Measurements from ENCODE around the gene NSD1. TPM values are rescaled to one million over a fixed set of nuclear protein-coding genes. Genes with fewer than 3 reads are reported as not detected.

NSD1 gene
- total RNA-seq, 2 experiments from 2014 or later, result 83.2 to 92.9 TPM

DNA sequence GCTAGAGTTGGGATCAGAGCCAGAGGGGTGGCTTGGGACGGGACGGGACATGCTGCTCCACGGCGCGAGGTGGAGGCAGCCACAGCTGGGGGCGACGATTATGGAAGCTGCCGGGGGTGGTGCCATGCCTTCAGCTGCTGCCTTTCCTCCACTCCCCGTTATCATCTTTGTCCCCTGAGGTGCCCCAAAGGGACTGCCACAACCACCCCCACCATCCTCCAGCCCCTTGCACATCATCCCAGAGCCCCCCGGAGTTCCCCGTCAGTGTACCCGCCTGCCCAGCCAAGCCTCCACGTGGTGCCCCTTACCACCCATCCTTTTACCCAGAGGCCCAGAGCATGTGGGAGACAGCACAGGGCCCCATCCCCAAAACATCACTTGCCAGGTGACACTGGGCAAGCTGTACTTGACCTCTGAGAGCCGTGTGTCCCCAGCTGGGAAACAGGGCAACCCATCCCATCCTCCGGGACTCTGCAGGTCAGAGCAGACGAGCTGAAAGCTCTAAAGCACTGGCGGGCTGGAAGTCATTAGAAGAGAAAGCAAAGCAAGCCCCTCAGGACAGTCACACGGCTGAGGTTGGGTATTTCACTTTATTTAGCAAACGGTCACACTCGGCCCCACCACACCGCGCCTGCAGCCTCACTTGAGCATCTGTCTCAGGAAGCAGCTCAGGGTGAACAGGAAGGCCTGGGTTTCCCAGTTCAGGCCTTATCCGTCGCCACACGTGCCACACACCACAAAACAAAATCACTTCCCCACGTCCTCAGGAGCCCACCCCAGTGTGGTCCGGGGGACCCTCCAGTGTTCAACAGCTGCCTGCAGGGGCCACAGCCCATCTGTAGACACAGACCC, 197.6 kb downstream of the NSD1 start:
- peaks cover 37% of the 10 kb centered on the region for H3K36me3 Mint-ChIP-seq (ENCODE audit: low read depth)
- H3K4me3 Mint-ChIP-seq, result no peak overlapping the region
- no peak for DNase-seq
- ChIA-PET CTCF (interaction anchor here (0.9 to 1.3 kb wide), 4 partner anchors 13 to 124 kb away, joined by 3 to 4 read pairs (median 4); no protein-coding TSS in a partner anchor), POLR2A (no interaction called here)
- H3K4me1 Mint-ChIP-seq, result peaks cover 13% of the 10 kb centered on the region
- H3K9me3 Mint-ChIP-seq, result no peaks in the 10 kb centered on the region
- peak overlapping the region; percentile 31 for H3K27ac Mint-ChIP-seq
- H3K27me3 Mint-ChIP-seq, result no peaks in the 10 kb centered on the region

DNA sequence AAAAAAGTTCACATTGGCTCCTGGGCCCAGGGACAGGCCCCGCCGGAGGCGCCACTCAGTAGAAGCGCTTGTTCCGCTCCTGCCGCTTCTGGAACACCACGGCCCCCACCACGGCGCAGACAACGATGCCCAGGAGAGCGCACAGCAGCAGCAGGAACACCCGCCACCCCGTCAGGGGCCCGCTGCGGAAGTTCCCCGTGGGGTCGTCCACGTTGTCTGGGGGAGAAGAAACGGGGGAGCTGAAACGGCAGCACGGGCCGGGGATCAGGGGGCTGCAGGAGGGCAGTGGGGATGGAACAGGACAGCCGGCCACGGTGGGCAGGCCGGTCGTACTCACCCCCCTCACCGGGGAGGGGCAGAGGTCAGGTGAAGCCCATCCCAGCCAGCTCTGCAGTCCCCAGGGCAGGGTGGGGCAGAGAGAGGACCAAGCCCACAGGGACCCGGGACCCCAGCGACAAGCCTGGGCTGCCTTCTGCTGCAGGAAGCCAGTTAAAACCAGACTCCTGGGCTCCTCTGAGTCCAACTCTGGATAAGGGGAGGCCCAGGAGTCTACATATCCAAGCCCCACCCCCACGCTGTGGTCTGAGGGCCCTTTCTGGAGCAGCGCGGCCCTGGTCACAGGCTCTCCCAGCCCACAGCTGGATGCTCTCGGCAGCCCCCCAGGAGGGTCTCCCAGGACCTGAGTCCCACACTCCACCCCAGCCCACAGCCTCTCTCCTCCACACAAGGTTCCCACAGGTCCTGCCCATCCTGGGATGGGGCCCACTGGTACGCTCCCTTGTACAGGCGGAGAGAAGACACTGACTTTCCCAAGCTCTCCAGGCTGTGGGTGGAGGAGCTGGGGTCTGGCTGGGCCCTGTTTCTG, 198.7 kb downstream of the NSD1 start:
- H3K9me3 Mint-ChIP-seq, result no peaks in the 10 kb centered on the region
- ChIA-PET POLR2A (no interaction called here), CTCF (interaction anchor here (0.7 to 1.5 kb wide), 7 partner anchors 12 to 123 kb away, joined by 3 to 4 read pairs (median 3); partner anchors contain the start of gene LMAN2)
- H3K27me3 Mint-ChIP-seq, result no peaks in the 10 kb centered on the region
- H3K4me3 Mint-ChIP-seq, result no peak overlapping the region
- H3K36me3 Mint-ChIP-seq (ENCODE audit: low read depth), result peaks cover 40% of the 10 kb centered on the region
- no peak for DNase-seq
- peaks cover 15% of the 10 kb centered on the region for H3K4me1 Mint-ChIP-seq
- H3K27ac Mint-ChIP-seq, result no peak overlapping the region

DNA sequence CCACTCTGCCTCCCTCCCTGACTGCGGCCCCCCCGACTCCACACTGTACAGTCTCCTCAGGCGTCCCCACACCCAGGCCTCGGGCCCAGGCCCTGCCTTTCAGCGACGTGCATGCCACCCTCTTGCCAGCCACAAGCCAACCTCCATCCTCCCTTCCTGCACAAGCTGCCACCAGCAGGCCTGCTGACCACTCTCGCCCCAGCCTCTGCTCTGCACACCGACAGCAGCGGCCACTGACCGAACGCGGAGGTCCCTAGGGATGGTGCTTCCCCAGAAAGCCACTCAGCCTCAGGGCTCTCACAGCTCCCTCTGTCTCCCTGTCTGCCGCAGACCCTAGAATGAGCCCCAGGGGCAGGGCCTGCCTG, 199.3 kb downstream of the NSD1 start:
- H3K4me3 Mint-ChIP-seq, result no peak overlapping the region
- POLR2A ChIA-PET, result no interaction called here
- no peaks in the 10 kb centered on the region for H3K27me3 Mint-ChIP-seq
- CTCF ChIA-PET, result interaction anchor here (0.7 to 1.5 kb wide), 5 partner anchors 12 to 57 kb away, joined by 3 read pairs; partner anchors contain the start of gene LMAN2
- H3K27ac Mint-ChIP-seq, result no peak overlapping the region
- no peaks in the 10 kb centered on the region for H3K9me3 Mint-ChIP-seq
- H3K36me3 Mint-ChIP-seq (ENCODE audit: low read depth), result peaks cover 44% of the 10 kb centered on the region
- H3K4me1 Mint-ChIP-seq, result peaks cover 10% of the 10 kb centered on the region
- DNase-seq, result no peak

DNA sequence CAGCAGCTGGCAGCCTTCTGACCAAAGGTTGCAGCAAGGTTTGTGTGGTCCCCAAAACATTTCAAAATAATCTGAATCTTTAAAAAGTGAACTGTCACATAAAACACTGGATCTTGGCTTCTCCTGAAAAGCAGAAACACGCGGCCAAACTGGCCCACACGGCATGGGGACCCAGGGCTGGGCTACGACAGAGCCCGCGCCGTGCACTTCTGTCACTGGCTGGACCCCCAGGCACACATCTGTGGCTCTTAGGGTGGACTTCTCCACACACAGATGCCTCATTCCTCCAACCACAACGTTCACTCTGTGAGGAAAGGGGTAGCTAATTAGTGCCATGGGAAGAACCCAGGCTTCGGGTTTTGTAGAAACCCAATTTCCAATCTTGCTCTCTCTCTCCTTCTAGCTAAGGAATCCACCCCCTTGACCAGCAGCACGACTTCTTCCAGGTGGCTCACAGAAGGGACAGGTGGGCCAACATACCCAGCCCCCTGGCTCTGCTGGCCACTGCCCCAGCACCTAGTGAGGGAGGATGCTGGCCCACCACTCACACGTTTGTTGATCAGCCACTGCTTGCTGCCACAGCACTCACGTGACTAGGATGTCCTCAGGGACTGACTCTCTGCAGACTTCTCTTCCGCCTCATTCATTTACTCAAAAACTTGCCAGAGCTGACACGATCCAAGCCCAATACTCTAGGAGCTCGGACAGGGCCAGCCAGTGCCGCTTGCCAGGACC, 200.0 kb downstream of the NSD1 start:
- CTCF ChIA-PET, result interaction anchor here (0.6 to 1.5 kb wide), 5 partner anchors 13 to 70 kb away, joined by 3 to 4 read pairs (median 3); no protein-coding TSS in a partner anchor
- Mint-ChIP-seq H3K4me3 (no peak overlapping the region), H3K27ac (no peak overlapping the region), H3K4me1 (peaks cover 9% of the 10 kb centered on the region), H3K27me3 (no peaks in the 10 kb centered on the region), H3K9me3 (no peaks in the 10 kb centered on the region), H3K36me3 (ENCODE audit: low read depth) (peaks cover 47% of the 10 kb centered on the region)
- no peak for DNase-seq
- POLR2A ChIA-PET, result no interaction called here

DNA sequence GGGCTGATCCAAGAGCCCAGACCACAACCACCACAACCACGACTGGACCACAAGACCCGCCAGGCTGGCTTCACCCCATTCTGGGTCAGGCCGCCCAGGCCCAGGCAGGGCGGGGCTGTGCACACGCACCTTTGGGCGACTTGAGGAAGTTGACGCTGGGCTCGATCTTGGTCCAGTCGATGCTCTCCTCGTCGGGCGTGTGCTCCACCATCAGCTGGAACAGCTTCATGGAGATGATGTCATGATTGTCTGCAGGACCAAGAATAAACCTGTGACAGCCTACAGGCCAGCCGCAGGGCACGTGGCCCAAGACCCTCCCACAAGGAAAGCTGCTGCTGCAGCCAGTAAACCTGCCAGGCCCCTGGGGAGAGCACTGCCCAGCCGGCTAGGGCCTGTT, 200.6 kb downstream of the NSD1 start:
- H3K4me3 Mint-ChIP-seq, result no peak overlapping the region
- peaks cover 9% of the 10 kb centered on the region for H3K4me1 Mint-ChIP-seq
- H3K27me3 Mint-ChIP-seq, result no peaks in the 10 kb centered on the region
- peaks cover 53% of the 10 kb centered on the region for H3K36me3 Mint-ChIP-seq (ENCODE audit: low read depth)
- POLR2A ChIA-PET, result no interaction called here
- no peak for DNase-seq
- CTCF ChIA-PET, result interaction anchor here (0.6 to 1.3 kb wide), 3 partner anchors 44 to 69 kb away, joined by 3 to 4 read pairs (median 3); no protein-coding TSS in a partner anchor
- no peaks in the 10 kb centered on the region for H3K9me3 Mint-ChIP-seq
- no peak overlapping the region for H3K27ac Mint-ChIP-seq

DNA sequence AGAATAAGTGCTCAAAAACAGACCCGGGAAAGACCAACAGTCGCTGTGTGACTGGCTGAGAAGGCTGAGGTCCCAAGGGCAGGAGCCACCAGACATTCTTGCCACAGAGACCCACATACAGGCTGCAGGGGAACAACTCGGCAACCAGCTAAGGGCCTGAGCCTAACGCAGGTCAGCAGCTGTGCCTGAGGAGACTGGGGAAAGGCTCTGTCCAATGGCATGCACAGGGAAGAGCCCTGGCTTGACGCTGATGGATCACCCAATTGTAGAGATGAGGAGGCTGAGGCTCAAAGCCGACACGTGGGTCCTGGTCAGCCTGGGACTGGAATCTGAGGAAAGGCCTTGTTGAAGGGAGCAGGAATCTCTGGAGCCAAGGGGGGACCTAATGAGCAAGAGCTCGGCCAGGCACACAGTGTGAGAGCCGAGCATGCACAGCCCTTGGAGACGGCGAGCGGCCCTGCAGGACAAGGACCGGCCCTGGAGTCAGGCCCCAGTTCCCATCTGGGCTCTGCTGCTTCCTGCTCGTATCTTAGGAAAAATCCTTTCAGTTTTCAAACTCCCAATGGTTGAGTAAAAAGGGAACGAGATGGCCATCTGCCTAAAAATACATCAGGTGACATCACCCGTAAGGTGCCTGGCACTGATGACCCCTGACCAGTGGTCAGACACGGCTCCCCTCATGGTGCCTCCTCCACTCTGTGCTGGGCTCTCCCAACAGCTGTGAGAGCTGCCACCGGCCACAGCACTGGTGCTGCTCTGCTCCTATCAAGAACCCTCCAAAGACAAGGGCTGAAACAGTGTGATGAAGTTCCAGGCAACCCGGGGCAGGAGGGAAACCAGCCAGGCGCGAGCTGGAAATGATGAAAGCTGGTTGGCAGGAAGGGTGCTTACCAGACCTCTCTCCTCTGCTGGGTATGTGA, 201.5 kb downstream of the NSD1 start:
- no peak for DNase-seq
- Mint-ChIP-seq H3K4me3 (no peak overlapping the region), H3K27ac (no peak overlapping the region), H3K36me3 (ENCODE audit: low read depth) (peaks cover 57% of the 10 kb centered on the region), H3K4me1 (peaks cover 18% of the 10 kb centered on the region), H3K9me3 (peaks cover 6% of the 10 kb centered on the region), H3K27me3 (no peaks in the 10 kb centered on the region)
- POLR2A ChIA-PET, result no interaction called here
- CTCF ChIA-PET, result interaction anchor here (1.0 to 1.6 kb wide), 4 partner anchors 9 to 17 kb away, joined by 3 to 4 read pairs (median 4); no protein-coding TSS in a partner anchor

DNA sequence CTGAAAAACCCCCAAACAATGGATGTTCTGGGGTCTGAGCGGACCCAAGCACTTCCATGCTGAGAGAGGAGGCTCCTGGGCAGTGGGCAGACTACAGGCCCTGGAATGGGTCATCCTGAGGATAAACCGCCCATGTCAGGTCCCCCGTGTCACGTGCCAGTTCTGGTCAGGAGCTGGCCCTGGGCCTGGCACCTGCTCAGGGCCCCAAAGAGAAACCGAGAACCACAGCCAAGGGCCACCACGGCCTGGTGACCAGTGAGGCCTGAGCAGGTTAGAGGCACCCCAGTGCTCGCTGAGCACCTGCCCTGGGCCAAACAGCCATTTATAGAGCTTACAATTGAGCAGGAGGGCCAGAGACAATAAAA, 202.1 kb downstream of the NSD1 start:
- DNase-seq, result no peak
- peaks cover 58% of the 10 kb centered on the region for H3K36me3 Mint-ChIP-seq (ENCODE audit: low read depth)
- ChIA-PET POLR2A (no interaction called here), CTCF (interaction anchor here (1.0 to 1.6 kb wide), 4 partner anchors 8 to 18 kb away, joined by 3 to 4 read pairs (median 4); no protein-coding TSS in a partner anchor)
- no peak overlapping the region for H3K4me3 Mint-ChIP-seq
- no peak overlapping the region for H3K27ac Mint-ChIP-seq
- H3K9me3 Mint-ChIP-seq, result peaks cover 6% of the 10 kb centered on the region
- H3K4me1 Mint-ChIP-seq, result peaks cover 21% of the 10 kb centered on the region
- H3K27me3 Mint-ChIP-seq, result no peaks in the 10 kb centered on the region

DNA sequence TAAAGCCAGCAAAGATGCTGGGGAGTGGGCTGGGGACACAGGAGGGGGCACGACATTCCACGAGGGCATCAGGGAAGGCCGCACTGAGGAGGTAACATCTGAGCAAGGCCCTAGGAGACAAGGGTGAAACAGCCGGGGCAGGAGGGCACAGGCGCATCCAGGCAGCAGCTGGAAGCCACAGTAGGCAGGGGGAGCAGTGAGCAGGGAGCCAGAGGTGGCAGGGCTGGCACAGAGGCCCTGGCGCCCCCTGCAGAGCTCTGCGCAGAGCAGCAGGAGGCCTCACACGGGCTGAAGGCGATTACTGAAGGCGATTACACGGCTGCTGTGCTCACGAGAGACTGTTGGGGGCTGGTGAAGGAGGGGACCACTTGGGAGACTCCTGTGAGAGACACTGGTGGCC, 202.5 kb downstream of the NSD1 start:
- Mint-ChIP-seq H3K4me3 (no peak overlapping the region), H3K36me3 (ENCODE audit: low read depth) (peaks cover 59% of the 10 kb centered on the region), H3K27ac (peak overlapping the region; percentile 68), H3K4me1 (peaks cover 20% of the 10 kb centered on the region), H3K27me3 (no peaks in the 10 kb centered on the region), H3K9me3 (peaks cover 6% of the 10 kb centered on the region)
- DNase-seq, result peak; percentile 45
- POLR2A ChIA-PET, result no interaction called here
- CTCF ChIA-PET, result interaction anchor here (0.6 to 1.6 kb wide), 6 partner anchors 8 to 208 kb away, joined by 3 to 4 read pairs (median 3); partner anchors contain the start of gene LMAN2

DNA sequence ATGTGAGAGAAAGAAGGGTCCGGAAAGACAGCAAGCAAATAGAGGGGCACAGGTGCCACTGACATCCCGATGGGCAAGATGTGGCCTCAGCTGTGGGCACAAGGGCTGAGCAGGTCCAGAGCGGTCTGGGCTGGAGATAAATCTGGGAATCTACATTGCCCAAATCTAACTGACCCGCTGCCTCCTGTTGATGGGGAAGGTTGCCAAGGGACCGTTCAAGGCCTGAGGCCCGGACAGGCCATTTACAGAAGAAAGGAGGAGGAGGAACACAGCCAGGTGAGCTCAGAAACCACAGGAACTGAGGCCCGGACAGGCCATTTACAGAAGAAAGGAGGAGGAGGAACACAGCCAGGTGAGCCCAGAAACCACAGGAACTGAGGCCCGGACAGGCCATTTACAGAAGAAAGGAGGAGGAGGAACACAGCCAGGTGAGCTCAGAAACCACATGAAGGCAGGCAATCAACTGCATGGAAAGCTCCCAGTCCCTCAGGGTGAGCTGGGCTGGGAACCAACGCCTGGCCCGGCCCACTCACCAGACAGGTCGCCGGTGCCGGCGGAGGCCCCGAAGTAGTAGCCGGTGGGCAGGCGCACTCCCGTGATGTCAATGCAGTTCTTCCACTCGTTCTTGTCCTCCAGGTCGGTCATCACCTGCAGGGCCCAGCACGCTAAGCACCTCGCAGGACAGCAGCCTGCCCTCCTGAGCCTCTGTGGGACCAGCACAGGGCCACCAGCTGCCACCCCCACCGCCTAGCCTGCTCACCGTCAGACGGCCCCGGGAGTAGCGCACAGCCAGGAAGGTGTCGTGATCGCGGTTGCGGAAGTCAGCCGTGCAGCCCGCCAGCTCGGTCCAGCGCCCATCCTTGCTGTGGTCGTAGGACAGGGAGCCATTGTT, 203.3 kb downstream of the NSD1 start:
- CTCF ChIA-PET, result interaction anchor here (0.6 to 1.6 kb wide), 6 partner anchors 8 to 208 kb away, joined by 3 to 4 read pairs (median 3); partner anchors contain the start of gene LMAN2
- no peak overlapping the region for H3K27ac Mint-ChIP-seq
- H3K9me3 Mint-ChIP-seq, result peaks cover 6% of the 10 kb centered on the region
- peaks cover 64% of the 10 kb centered on the region for H3K36me3 Mint-ChIP-seq (ENCODE audit: low read depth)
- H3K4me3 Mint-ChIP-seq, result no peak overlapping the region
- H3K27me3 Mint-ChIP-seq, result no peaks in the 10 kb centered on the region
- POLR2A ChIA-PET, result no interaction called here
- DNase-seq, result no peak
- peaks cover 24% of the 10 kb centered on the region for H3K4me1 Mint-ChIP-seq

DNA sequence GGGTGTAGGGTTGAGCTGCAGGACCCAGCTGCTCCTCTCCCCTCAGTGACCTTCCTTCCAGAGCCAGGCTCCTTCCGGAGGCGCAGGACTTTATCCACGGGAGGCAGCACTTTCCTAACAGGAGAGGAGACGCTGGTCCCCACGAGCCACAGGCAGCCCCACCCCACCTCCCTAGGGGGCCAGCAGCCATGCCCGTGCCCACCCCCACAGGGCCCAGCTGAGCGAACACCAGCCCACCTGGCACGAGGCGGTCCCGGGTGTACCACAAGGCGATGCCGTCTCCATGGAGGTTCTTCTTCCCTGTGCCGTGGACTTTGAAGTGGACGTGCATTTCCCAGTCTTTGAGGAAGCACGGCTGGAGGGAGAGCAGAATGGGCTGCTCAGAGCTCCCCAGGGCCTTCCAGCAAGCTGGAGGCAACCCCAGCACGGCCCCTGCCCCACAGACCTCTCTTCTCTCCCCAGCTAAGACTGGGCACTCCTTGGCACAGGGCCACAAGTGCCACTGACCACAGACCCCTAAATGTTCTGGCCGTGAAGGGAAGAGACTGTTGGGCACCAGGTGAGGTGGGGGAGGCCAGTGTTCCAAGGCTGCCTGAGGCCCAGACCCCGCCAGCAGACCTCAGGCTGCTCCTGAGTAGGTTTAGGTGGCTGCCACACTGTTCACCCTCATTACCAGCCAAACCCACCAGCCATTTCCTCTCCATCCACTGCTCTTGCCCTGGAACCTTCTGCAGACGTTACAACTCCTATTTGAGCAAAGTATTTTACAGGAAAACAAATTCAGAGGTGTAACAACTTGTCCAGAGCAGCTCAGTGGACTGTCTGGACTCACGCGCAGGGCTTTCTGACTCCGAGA, 204.9 kb downstream of the NSD1 start:
- H3K36me3 Mint-ChIP-seq (ENCODE audit: low read depth), result peaks cover 65% of the 10 kb centered on the region
- ChIA-PET CTCF (interaction anchor here (1.0 to 1.6 kb wide), 3 partner anchors 12 to 65 kb away, joined by 3 read pairs; no protein-coding TSS in a partner anchor), POLR2A (no interaction called here)
- no peak overlapping the region for H3K4me3 Mint-ChIP-seq
- no peaks in the 10 kb centered on the region for H3K27me3 Mint-ChIP-seq
- H3K9me3 Mint-ChIP-seq, result peaks cover 6% of the 10 kb centered on the region
- H3K4me1 Mint-ChIP-seq, result peaks cover 25% of the 10 kb centered on the region
- H3K27ac Mint-ChIP-seq, result no peak overlapping the region
- DNase-seq, result no peak

Data from activated CD4-positive, alpha-beta T cell treated with anti-CD3 and anti-CD28 coated beads, Interleukin-2, amount 10 ng/mL, durations not matched to agents 7 days and 5 days (primary cell).